ENCODE data around the gene ATRX. TPM values are rescaled to one million over a fixed set of nuclear protein-coding genes. Genes with fewer than 3 reads are reported as not detected.

ATRX gene
- total and polyA plus RNA-seq, 2 donors (not counting 3 experiments of a cell fraction or from before 2014, with no cell fraction given) = 23.5 to 101 TPM

- CTCF ChIA-PET = no interaction called here
- TF ChIP-seq POLR2AphosphoS5 (IDR thresholded peaks at IDR 0.05; ENCODE audit: insufficient read depth, low read depth, low read length) (no peak), MYC (IDR thresholded peaks at IDR 0.05; ENCODE audit: low read depth, low read length) (no peak), GATA2 (IDR thresholded peaks at IDR 0.05; ENCODE audit: insufficient read depth, insufficient read length, low read depth, low read length) (no peak), CTCF (IDR thresholded peaks at IDR 0.05; ENCODE audit: extremely low read depth in 1 of 2, insufficient read depth in 1 of 2, low read depth in 1 of 2, low read length in 2 of 2) (no peak), EZH2 (IDR thresholded peaks at IDR 0.05; ENCODE audit: borderline replicate concordance, low read depth, low read length, severe bottlenecking) (no peak), FOS (IDR thresholded peaks at IDR 0.05; ENCODE audit: borderline replicate concordance, insufficient read depth, low read length) (no peak)
- H3K4me3 ChIP-seq (replicated peaks in 1 of 3; ENCODE audit: insufficient read depth in 1 of 3, low read depth in 1 of 3, low read length in 3 of 3) = no peak overlapping the region
- no peak overlapping the region for H3K4me2 ChIP-seq (ENCODE audit: insufficient read depth, low read length)
- no peak for DNase-seq (ENCODE audit: low read depth, low spot score)
- no peaks in the 10 kb centered on the region for H4K20me1 ChIP-seq (replicated peaks; ENCODE audit: control insufficient read depth, extremely low read depth, insufficient read depth, low read length)
- BruUV-seq (replicated peaks) = no TSS peak
- no peaks in the 10 kb centered on the region for H3K9me3 ChIP-seq (replicated peaks; ENCODE audit: control insufficient read depth, insufficient read depth, low read length)
- no peak for FAIRE-seq
- no peak overlapping the region for H3K27ac ChIP-seq (ENCODE audit: insufficient read depth, low read depth, low read length)
- no peaks in the 10 kb centered on the region for H3K36me3 ChIP-seq (ENCODE audit: control insufficient read depth in 2 of 2, extremely low read depth in 1 of 2, insufficient read depth in 2 of 2, low read length in 2 of 2)
- dilution Hi-C loops (cut with MboI; ENCODE audit: extremely low pct_ligation_motif_present, low sequenced_read_pairs) = no loop called here
- H3K79me2 ChIP-seq (ENCODE audit: control insufficient read depth, insufficient read depth, low read length) = no peaks in the 10 kb centered on the region
- no peaks in the 10 kb centered on the region for H3K9me1 ChIP-seq (replicated peaks; ENCODE audit: control insufficient read depth, extremely low read depth, insufficient read depth, low read length)
- H2AFZ ChIP-seq (ENCODE audit: low read depth, low read length) = no peak overlapping the region
- no peak overlapping the region for H3K9ac ChIP-seq (replicated peaks; ENCODE audit: extremely low read depth, insufficient read depth, low read length)
- H3K27me3 ChIP-seq (ENCODE audit: control insufficient read depth in 2 of 2, insufficient read depth in 2 of 2, low read length in 2 of 2) = no peaks in the 10 kb centered on the region
- no peaks in the 10 kb centered on the region for H3K4me1 ChIP-seq (ENCODE audit: control insufficient read depth, extremely low read depth, insufficient read depth, low read length)
- POLR2A ChIA-PET = no interaction called here
- intact Hi-C loops (cut with micrococcal nuclease) = no loop called here
These were observed 110.0 kb downstream of the ATRX start for GRCh38 chrX:77675986-77676385.
